GM10266 (cell line): ENCODE results near the gene DEGS1.

Source experiments
- DNase-seq: peaks from one replicate; pipeline ENCODE4 v3.0.0; 2012; ENCODE audit errors: extremely low spot score
- CTCF ChIP-seq: IDR thresholded peaks from 2 replicates; pipeline ENCODE4 v1.5.1; 2012; ENCODE audit warnings: mild to moderate bottlenecking, low read depth; ENCODE audit not compliant: control insufficient read depth, insufficient read depth; ENCODE audit errors: missing control alignments

Gene DEGS1

GRCh38 chr1:224180783-224181452 lies 2.1 kb upstream of the DEGS1 start:
- no peak for DNase-seq
- no peak for TF ChIP-seq CTCF

- TF ChIP-seq CTCF: no peak
- no peak for DNase-seq
Measured at GRCh38 chr1:224181453-224181810, 1.6 kb upstream of the DEGS1 start.

- peak; percentile 83 for DNase-seq
Measured at GRCh38 chr1:224182057-224182865, 779 bp upstream of the DEGS1 start.

GRCh38 chr1:224183591-224184312 lies 712 bp downstream of the DEGS1 start:
- peak; percentile 74 for DNase-seq
- TF ChIP-seq CTCF: no peak

More at GRCh38 chr1:224182057-224182865, 779 bp upstream of the DEGS1 start:
- TF ChIP-seq CTCF: no peak

GRCh38 chr1:224185208-224185607 lies 2.2 kb downstream of the DEGS1 start:
- TF ChIP-seq CTCF: no peak
- DNase-seq: no peak

GRCh38 chr1:224188286-224188685 lies 5.2 kb downstream of the DEGS1 start:
- no peak for TF ChIP-seq CTCF
- no peak for DNase-seq
